Lower leg skin (tissue), 4 donors: ENCODE results near the gene NDUFS1. TPM values are rescaled to one million over a fixed set of nuclear protein-coding genes. Genes with fewer than 3 reads are reported as not detected.
"Not testable (repeated sequence)": the region's sequence is repeated elsewhere in the genome, so short reads cannot be mapped to it uniquely, and the experiment has no call there.

ENCODE experiments used
- DNase-seq, 2 donors: peaks; one replicate each; pipeline ENCODE4 v3.0.0-alpha.2; 2019; ENCODE audit warnings: low spot score in 2 of 2
- H3K4me3 ChIP-seq: fragments of 200-600 bp; sonication (generic); 2 replicates; pipeline ENCODE4 v1.5.1; 2017; ENCODE audit warnings: mild to moderate bottlenecking, low read depth; ENCODE audit not compliant: poor library complexity, severe bottlenecking
- CTCF ChIP-seq, 3 donors: fragments of 450-650 bp; IDR thresholded peaks; one replicate each; pipeline ENCODE4 v1.5.1; 2016; ENCODE audit warnings: antibody characterized with exemption in 3 of 3, mild to moderate bottlenecking in 3 of 3, moderate library complexity in 2 of 3
- POLR2A ChIP-seq, 2 donors: fragments of 450-650 bp; IDR thresholded peaks; one replicate each; pipeline ENCODE4 v1.6.1; 2016 to 2017; ENCODE audit warnings: antibody characterized with exemption in 2 of 2, mild to moderate bottlenecking in 1 of 2, moderate library complexity in 1 of 2
- WGBS, 2 donors: methylation state at CpG; one replicate each; pipeline ENCODE4 v1.1.5; 2018; 5-methylcytosine and 5-hydroxymethylcytosine counted together
- intact Hi-C: fragments of 100-400 bp; cut with DNase I; formaldehyde crosslinking; loops from one replicate; pipeline ENCODE4 v1.15.0; 2023; ENCODE audit warnings: low total_unique reads
- total RNA-seq, 4 donors: library from RNA; depleted of rRNA; stranded (reverse); fragments of >200 nt; gene quantifications; one replicate each; pipeline ENCODE4 v1.1.0, GENCODE V29; 2016

The NDUFS1 gene
- total RNA-seq, 4 donors from 2014 or later, result 62.5 to 105 (median 79.9) TPM

- no peak overlapping the region for H3K4me3 ChIP-seq
- DNase-seq, result no peak
- intact Hi-C loops, result no loop called here
- 62 to 72% methylated on average over 2 of the region's 2 CpGs for WGBS, 2 donors
- TF ChIP-seq POLR2A (IDR thresholded peaks at IDR 0.05), result no peak
- no peak for TF ChIP-seq CTCF (IDR thresholded peaks at IDR 0.05)
Observed at GRCh38 chr2:206190111-206190510, 30.9 kb upstream of the NDUFS1 start.

- DNase-seq, result no peak
- no peak overlapping the region for H3K4me3 ChIP-seq
- intact Hi-C loops, result no loop called here
- whole genome bisulfite sequencing, 2 donors, result 51 to 57% methylated on average over 3 of the region's 3 CpGs
- no peak for TF ChIP-seq POLR2A (IDR thresholded peaks at IDR 0.05)
- no peak for TF ChIP-seq CTCF (IDR thresholded peaks at IDR 0.05)
Observed at GRCh38 chr2:206189691-206190090, 30.4 kb upstream of the NDUFS1 start.

GRCh38 chr2:206181526-206181925 lies 22.3 kb upstream of the NDUFS1 start:
- DNase-seq, intact Hi-C loops: not testable (repeated sequence)
- WGBS, 2 donors, result 90% methylated on average over 6 of the region's 6 CpGs

GRCh38 chr2:206176901-206177300 lies 17.7 kb upstream of the NDUFS1 start:
- no peak overlapping the region for H3K4me3 ChIP-seq
- intact Hi-C loops, result no loop called here
- 70 to 80% methylated on average over 3 of the region's 3 CpGs for WGBS, 2 donors
- TF ChIP-seq CTCF (IDR thresholded peaks at IDR 0.05), result no peak
- no peak for TF ChIP-seq POLR2A (IDR thresholded peaks at IDR 0.05)
- no peak for DNase-seq

More at GRCh38 chr2:206181526-206181925, 22.3 kb upstream of the NDUFS1 start:
- H3K4me3 ChIP-seq, result not testable (repeated sequence)

GRCh38 chr2:206176121-206176520 lies 16.9 kb upstream of the NDUFS1 start:
- no peak for DNase-seq
- WGBS, 2 donors, result 88 to 92% methylated on average over 2 of the region's 2 CpGs
- TF ChIP-seq POLR2A (IDR thresholded peaks at IDR 0.05) (no peak), CTCF (IDR thresholded peaks at IDR 0.05) (no peak)
- intact Hi-C loops, result no loop called here
- no peak overlapping the region for H3K4me3 ChIP-seq

GRCh38 chr2:206173147-206173546 lies 13.9 kb upstream of the NDUFS1 start:
- 84 to 93% methylated on average over 4 of the region's 4 CpGs for WGBS, 2 donors
- DNase-seq, result no peak
- no peak for TF ChIP-seq POLR2A (IDR thresholded peaks at IDR 0.05)
- H3K4me3 ChIP-seq, result no peak overlapping the region
- intact Hi-C loops, result no loop called here

GRCh38 chr2:206171624-206172397 lies 12.6 kb upstream of the NDUFS1 start:
- intact Hi-C loops, result not testable (repeated sequence)

GRCh38 chr2:206168230-206168629 lies 9.0 kb upstream of the NDUFS1 start:
- 92 to 93% methylated on average over 4 of the region's 4 CpGs for WGBS, 2 donors
- H3K4me3 ChIP-seq, intact Hi-C loops, DNase-seq: not testable (repeated sequence)

More at GRCh38 chr2:206171624-206172397, 12.6 kb upstream of the NDUFS1 start:
- not testable (repeated sequence) for DNase-seq, H3K4me3 ChIP-seq
- WGBS, 2 donors, result 93 to 94% methylated on average over 5 to 7 of the region's 52 CpGs
